Activated CD4-positive, alpha-beta memory T cell treated with anti-CD3 and anti-CD28 coated beads for 36 hours (primary cell): ENCODE data around the gene TDRD15. TPM values are rescaled to one million over a fixed set of nuclear protein-coding genes. Genes with fewer than 3 reads are reported as not detected.

Source experiments
- total RNA-seq, 2 experiments: library from RNA; stranded (reverse); gene quantifications; one replicate each; pipeline ENCODE4 v1.2.3, GENCODE V29; 2021

Gene TDRD15
- total RNA-seq, 2 experiments from 2014 or later = 0.02 TPM; not detected in 1

Other genes with a start within 250 kb of the TDRD15 start
- gene APOB, start 79.9 kb upstream of the TDRD15 start, total RNA-seq = not detected